SJSA1 (cell line): ENCODE results near the gene NNT. TPM values are rescaled to one million over a fixed set of nuclear protein-coding genes. Genes with fewer than 3 reads are reported as not detected.

Source experiments
- DNase-seq, 2 experiments: peaks; one replicate each; pipeline ENCODE4 v3.0.0-alpha.2; 2015 to 2020; ENCODE audit warnings: low spot score in 2 of 2, low read depth in 1 of 2
- H3K27ac ChIP-seq: fragments of 250-450 bp; sonication (Bioruptor Pico); 2 replicates; pipeline ENCODE4 v1.5.1; 2020; ENCODE audit warnings: mild to moderate bottlenecking, moderate library complexity
- H3K27me3 ChIP-seq: fragments of 250-450 bp; sonication (Bioruptor Pico); replicated peaks from 2 replicates; pipeline ENCODE4 v1.5.1; 2020; ENCODE audit warnings: mild to moderate bottlenecking, moderate library complexity
- H3K36me3 ChIP-seq: fragments of 250-450 bp; sonication (Bioruptor Pico); 2 replicates; pipeline ENCODE4 v1.5.1; 2020; ENCODE audit warnings: mild to moderate bottlenecking
- H3K4me1 ChIP-seq: fragments of 250-450 bp; sonication (Bioruptor Pico); replicated peaks from 2 replicates; pipeline ENCODE4 v1.6.1; 2021; ENCODE audit warnings: mild to moderate bottlenecking
- H3K4me3 ChIP-seq: fragments of 250-450 bp; sonication (Bioruptor Pico); 2 replicates; pipeline ENCODE4 v1.5.1; 2020; ENCODE audit warnings: mild to moderate bottlenecking
- H3K9me3 ChIP-seq: fragments of 250-450 bp; sonication (Bioruptor Pico); replicated peaks from 2 replicates; pipeline ENCODE4 v1.5.1; 2020; ENCODE audit warnings: mild to moderate bottlenecking
- total RNA-seq: library from RNA; depleted of rRNA; stranded (reverse); fragments of >200 nt; shearing (Covaris generic); gene quantifications from 2 replicates; pipeline ENCODE4 v1.2.3, GENCODE V29; 2014; rRNA removed

Gene NNT
- total RNA-seq, 1 experiment from 2014 or later = 97.4 TPM

- Histone ChIP-seq H3K36me3 (no peaks in the 10 kb centered on the region), H3K27ac (no peak overlapping the region), H3K4me1 (no peaks in the 10 kb centered on the region), H3K9me3 (no peaks in the 10 kb centered on the region), H3K4me3 (no peak overlapping the region), H3K27me3 (no peaks in the 10 kb centered on the region)
- DNase-seq = no peak
These were observed 147.8 kb downstream of the NNT start for GRCh38 chr5:43750809-43751208.

- DNase-seq = no peak
- H3K27me3 ChIP-seq = no peaks in the 10 kb centered on the region
- H3K36me3 ChIP-seq = no peaks in the 10 kb centered on the region
- no peaks in the 10 kb centered on the region for H3K4me1 ChIP-seq
- no peaks in the 10 kb centered on the region for H3K9me3 ChIP-seq
- no peak overlapping the region for H3K27ac ChIP-seq
- H3K4me3 ChIP-seq = no peak overlapping the region
These were observed 150.1 kb downstream of the NNT start for GRCh38 chr5:43753069-43753468.

Other genes starting within 250 kb of the NNT start
- 0.18 TPM in 1 of 2 replicates, not detected in the other for gene CCL28, start 190.8 kb upstream of the NNT start, total RNA-seq
- gene TMEM267, start 119.3 kb upstream of the NNT start, total RNA-seq = 16.5 and 19.0 TPM in 2 replicates
- gene C5orf34, start 88.0 kb upstream of the NNT start, total RNA-seq = 16.5 and 27.8 TPM in 2 replicates
- gene PAIP1, start 46.1 kb upstream of the NNT start, total RNA-seq = 114 and 172 TPM in 2 replicates